ENCODE measurements around the gene RSPO4.

The RSPO4 gene

DNA sequence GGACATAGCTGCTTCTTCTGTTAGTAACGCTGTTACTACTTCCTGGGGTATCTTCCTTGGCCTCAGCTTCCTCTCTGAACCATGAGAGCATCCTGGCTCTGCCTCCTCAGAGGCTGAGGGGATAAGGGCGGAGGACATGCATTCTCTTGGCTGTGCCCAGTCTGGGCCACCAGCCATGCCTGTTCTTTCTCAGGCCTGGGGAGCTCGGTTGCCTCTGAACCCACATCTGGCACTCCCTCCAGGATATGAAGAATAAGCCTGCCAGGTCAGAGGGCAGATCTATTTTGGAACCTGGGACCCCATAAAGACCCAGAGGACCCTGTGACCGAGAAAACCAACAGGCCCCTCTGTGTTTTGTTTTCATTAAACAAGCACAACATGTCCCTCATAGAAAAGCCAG is 79.3 kb downstream of the RSPO4 start:
- H3K27ac ChIP-seq (ENCODE audit: low read depth, low read length, poor library complexity, severe bottlenecking): no peak overlapping the region
- H3K9me2 ChIP-seq (ENCODE audit: low read depth, low read length): no peaks in the 10 kb centered on the region
- H3K9ac ChIP-seq (ENCODE audit: low read length): no peak overlapping the region
- H3K4me2 ChIP-seq (ENCODE audit: low read length): no peak overlapping the region
- no peaks in the 10 kb centered on the region for H3K36me3 ChIP-seq (ENCODE audit: insufficient read depth, low read length)
- no peak overlapping the region for H3K4me3 ChIP-seq (ENCODE audit: low read depth, low read length, poor library complexity, severe bottlenecking)
- H3K9me3 ChIP-seq (ENCODE audit: low read length): no peaks in the 10 kb centered on the region
- TF ChIP-seq, protein P1, sequence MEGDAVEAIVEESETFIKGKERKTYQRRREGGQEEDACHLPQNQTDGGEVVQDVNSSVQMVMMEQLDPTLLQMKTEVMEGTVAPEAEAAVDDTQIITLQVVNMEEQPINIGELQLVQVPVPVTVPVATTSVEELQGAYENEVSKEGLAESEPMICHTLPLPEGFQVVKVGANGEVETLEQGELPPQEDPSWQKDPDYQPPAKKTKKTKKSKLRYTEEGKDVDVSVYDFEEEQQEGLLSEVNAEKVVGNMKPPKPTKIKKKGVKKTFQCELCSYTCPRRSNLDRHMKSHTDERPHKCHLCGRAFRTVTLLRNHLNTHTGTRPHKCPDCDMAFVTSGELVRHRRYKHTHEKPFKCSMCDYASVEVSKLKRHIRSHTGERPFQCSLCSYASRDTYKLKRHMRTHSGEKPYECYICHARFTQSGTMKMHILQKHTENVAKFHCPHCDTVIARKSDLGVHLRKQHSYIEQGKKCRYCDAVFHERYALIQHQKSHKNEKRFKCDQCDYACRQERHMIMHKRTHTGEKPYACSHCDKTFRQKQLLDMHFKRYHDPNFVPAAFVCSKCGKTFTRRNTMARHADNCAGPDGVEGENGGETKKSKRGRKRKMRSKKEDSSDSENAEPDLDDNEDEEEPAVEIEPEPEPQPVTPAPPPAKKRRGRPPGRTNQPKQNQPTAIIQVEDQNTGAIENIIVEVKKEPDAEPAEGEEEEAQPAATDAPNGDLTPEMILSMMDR (IDR thresholded peaks at IDR 0.05; ENCODE audit: low read length): no peak
- TF ChIP-seq EZH2 (IDR thresholded peaks at IDR 0.05; ENCODE audit: borderline replicate concordance, low read length): no peak
- no peak overlapping the region for H2AFZ ChIP-seq (ENCODE audit: low read length)
- H3F3A ChIP-seq (ENCODE audit: insufficient read depth, low read length): no peaks in the 10 kb centered on the region
- H4K20me1 ChIP-seq (ENCODE audit: insufficient read depth, low read length): no peaks in the 10 kb centered on the region
- no peaks in the 10 kb centered on the region for H3K4me1 ChIP-seq (ENCODE audit: insufficient read depth, low read length, severe bottlenecking)
- no peaks in the 10 kb centered on the region for H3K79me2 ChIP-seq (ENCODE audit: insufficient read depth, low read length)
- no peaks in the 10 kb centered on the region; the same call in none of the 2 replicates for H3K27me3 ChIP-seq (ENCODE audit: insufficient read depth, low read length)

DNA sequence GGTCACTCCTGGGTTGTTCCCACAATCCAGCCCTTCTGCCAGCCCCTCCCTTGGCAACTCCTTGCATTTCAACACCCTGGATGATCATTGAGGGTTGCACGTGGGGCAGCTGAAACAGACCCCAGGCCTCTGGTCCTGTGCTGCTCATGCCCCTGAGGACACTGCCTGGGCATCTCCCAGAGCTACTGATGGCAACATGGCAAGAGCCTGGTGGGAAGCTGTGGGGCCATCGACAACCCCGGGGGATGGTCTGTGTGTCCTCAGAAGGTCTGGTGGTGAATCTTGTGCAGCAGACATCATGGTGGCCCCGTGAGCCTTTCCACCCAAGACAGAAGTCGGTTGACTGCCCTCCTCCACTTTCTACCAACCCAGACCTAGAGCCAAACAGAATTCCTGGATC is 81.0 kb downstream of the RSPO4 start:
- TF ChIP-seq EZH2 (IDR thresholded peaks at IDR 0.05; ENCODE audit: borderline replicate concordance, low read length): no peak
- TF ChIP-seq, protein P1 (IDR thresholded peaks at IDR 0.05; ENCODE audit: low read length): no peak
- H3K4me3 ChIP-seq (ENCODE audit: low read depth, low read length, poor library complexity, severe bottlenecking): no peak overlapping the region

DNA sequence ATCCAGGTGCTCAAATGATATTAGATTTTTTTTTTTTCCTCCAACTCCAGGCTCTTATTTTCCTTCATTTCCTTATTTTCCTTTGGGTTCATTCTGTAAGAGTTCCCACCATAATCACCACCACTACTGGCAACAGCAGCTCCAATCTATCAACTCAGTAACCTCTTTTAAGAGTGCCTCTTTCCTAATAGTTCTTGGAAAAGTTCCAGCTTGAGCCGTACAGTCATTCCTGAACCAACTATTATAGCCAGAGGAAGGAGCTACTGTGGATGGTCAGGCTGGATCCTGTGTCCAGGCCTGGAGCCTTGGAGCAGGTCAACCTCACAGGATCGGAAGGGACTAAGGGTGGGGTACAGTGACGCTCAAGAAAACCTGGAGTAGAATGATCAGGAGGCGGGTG is 81.8 kb downstream of the RSPO4 start:
- no peak overlapping the region for H3K4me3 ChIP-seq (ENCODE audit: low read depth, low read length, poor library complexity, severe bottlenecking)
- H3K27ac ChIP-seq (ENCODE audit: low read depth, low read length, poor library complexity, severe bottlenecking): no peak overlapping the region
- no peak overlapping the region for H3K9ac ChIP-seq (ENCODE audit: low read length)
- no peaks in the 10 kb centered on the region for H3K4me1 ChIP-seq (ENCODE audit: insufficient read depth, low read length, severe bottlenecking)
- H3F3A ChIP-seq (ENCODE audit: insufficient read depth, low read length): no peaks in the 10 kb centered on the region
- H3K9me2 ChIP-seq (ENCODE audit: low read depth, low read length): no peaks in the 10 kb centered on the region
- H3K36me3 ChIP-seq (ENCODE audit: insufficient read depth, low read length): no peaks in the 10 kb centered on the region
- no peak overlapping the region for H2AFZ ChIP-seq (ENCODE audit: low read length)
- H3K27me3 ChIP-seq (ENCODE audit: insufficient read depth, low read length): no peaks in the 10 kb centered on the region
- no peaks in the 10 kb centered on the region for H3K79me2 ChIP-seq (ENCODE audit: insufficient read depth, low read length)
- no peaks in the 10 kb centered on the region for H3K9me3 ChIP-seq (ENCODE audit: low read length)
- H4K20me1 ChIP-seq (ENCODE audit: insufficient read depth, low read length): no peaks in the 10 kb centered on the region
- no peak overlapping the region for H3K4me2 ChIP-seq (ENCODE audit: low read length)
- no peak for TF ChIP-seq EZH2 (IDR thresholded peaks at IDR 0.05; ENCODE audit: borderline replicate concordance, low read length)
- TF ChIP-seq, protein P1 (IDR thresholded peaks at IDR 0.05; ENCODE audit: low read length): no peak

More for the DNA sequence above, 81.0 kb downstream of the RSPO4 start:
- Histone ChIP-seq H3K9me3 (ENCODE audit: low read length) (no peaks in the 10 kb centered on the region), H3F3A (ENCODE audit: insufficient read depth, low read length) (no peaks in the 10 kb centered on the region), H4K20me1 (ENCODE audit: insufficient read depth, low read length) (no peaks in the 10 kb centered on the region), H3K4me1 (ENCODE audit: insufficient read depth, low read length, severe bottlenecking) (no peaks in the 10 kb centered on the region), H3K4me2 (ENCODE audit: low read length) (no peak overlapping the region), H2AFZ (ENCODE audit: low read length) (no peak overlapping the region), H3K27ac (ENCODE audit: low read depth, low read length, poor library complexity, severe bottlenecking) (no peak overlapping the region), H3K27me3 (ENCODE audit: insufficient read depth, low read length) (no peaks in the 10 kb centered on the region), H3K9ac (ENCODE audit: low read length) (no peak overlapping the region), H3K36me3 (ENCODE audit: insufficient read depth, low read length) (no peaks in the 10 kb centered on the region), H3K9me2 (ENCODE audit: low read depth, low read length) (no peaks in the 10 kb centered on the region), H3K79me2 (ENCODE audit: insufficient read depth, low read length) (no peaks in the 10 kb centered on the region)

Data from OCI-LY1 (cell line).